NT2/D1 (cell line): ENCODE measurements around the gene ZNF543.
"Not testable (repeated sequence)": the region's sequence is repeated elsewhere in the genome, so short reads cannot be mapped to it uniquely, and the experiment has no call there.

ENCODE experiments used
- DNase-seq: peaks from one replicate; pipeline ENCODE4 v3.0.0-alpha.2; 2011; ENCODE audit warnings: low read depth, low spot score
- H3K27me3 ChIP-seq: 2 replicates; pipeline ENCODE4 v1.6.0; 2011; ENCODE audit warnings: mild to moderate bottlenecking; ENCODE audit not compliant: insufficient read length, insufficient read depth
- H3K36me3 ChIP-seq: 2 replicates; pipeline ENCODE4 v1.6.1; 2011; ENCODE audit warnings: mild to moderate bottlenecking, low read length, mixed read lengths; ENCODE audit not compliant: insufficient read depth, insufficient read length
- H3K4me1 ChIP-seq: 2 replicates; pipeline ENCODE4 v1.5.1; 2011; ENCODE audit not compliant: insufficient read depth, insufficient read length
- H3K4me3 ChIP-seq: 2 replicates; pipeline ENCODE4 v1.5.1; 2011; ENCODE audit warnings: low read depth; ENCODE audit not compliant: insufficient read length
- H3K9ac ChIP-seq: 2 replicates; pipeline ENCODE4 v1.6.0; 2011; ENCODE audit warnings: low read depth; ENCODE audit not compliant: insufficient read length
- H3K9me3 ChIP-seq: 2 replicates; pipeline ENCODE4 v1.5.1; 2011; ENCODE audit warnings: mild to moderate bottlenecking, low read length; ENCODE audit not compliant: insufficient read depth
- SUZ12 ChIP-seq: IDR thresholded peaks from 2 replicates; pipeline ENCODE4 v1.6.1; 2011; ENCODE audit not compliant: insufficient read length, insufficient read depth; ENCODE audit errors: extremely low read depth
- YY1 ChIP-seq: IDR thresholded peaks from 2 replicates; pipeline ENCODE4 v1.6.1; 2011; ENCODE audit not compliant: insufficient read length, insufficient read depth
- ZNF274 ChIP-seq: IDR thresholded peaks from 2 replicates; pipeline ENCODE4 v1.6.1; 2011; ENCODE audit warnings: mild to moderate bottlenecking, low read depth, low read length

The ZNF543 gene

GRCh38 chr19:57320180-57321084 is at the start of gene ZNF543:
ZNF543 (plus strand) TSS chr19:57320472; CDS start chr19:57320854, 382 bp downstream.
- Histone ChIP-seq H3K36me3 (peaks cover 28% of the 10 kb centered on the region), H3K4me1 (peaks cover 2% of the 10 kb centered on the region), H3K9me3 (no peaks in the 10 kb centered on the region), H3K4me3 (peak within 1 kb of the TSS; percentile 79), H3K9ac (peak within 1 kb of the TSS; percentile 78), H3K27me3 (no peaks in the 10 kb centered on the region)
- DNase-seq, result peak; percentile 92
- TF ChIP-seq YY1, result no peak
- TF ChIP-seq SUZ12, result no peak
- no peak for TF ChIP-seq ZNF274

- TF ChIP-seq ZNF274, result no peak
- TF ChIP-seq YY1, result no peak
- no peak for TF ChIP-seq SUZ12
- Histone ChIP-seq H3K27me3 (no peaks in the 10 kb centered on the region), H3K9ac (no peak overlapping the region), H3K4me1 (no peaks in the 10 kb centered on the region), H3K9me3 (no peaks in the 10 kb centered on the region), H3K4me3 (no peak overlapping the region), H3K36me3 (no peaks in the 10 kb centered on the region)
- no peak for DNase-seq
Measured at GRCh38 chr19:57271280-57271679, 49.0 kb upstream of the ZNF543 start.

- H3K9me3 ChIP-seq, result no peaks in the 10 kb centered on the region
- no peaks in the 10 kb centered on the region for H3K27me3 ChIP-seq
- H3K4me3 ChIP-seq, result no peak overlapping the region
- DNase-seq, result no peak
- no peak for TF ChIP-seq SUZ12
- no peak for TF ChIP-seq YY1
- no peak for TF ChIP-seq ZNF274
- no peaks in the 10 kb centered on the region for H3K4me1 ChIP-seq
- H3K36me3 ChIP-seq, result no peaks in the 10 kb centered on the region
- H3K9ac ChIP-seq, result no peak overlapping the region
Measured at GRCh38 chr19:57273014-57273413, 47.3 kb upstream of the ZNF543 start.

- Histone ChIP-seq H3K27me3 (no peaks in the 10 kb centered on the region), H3K36me3 (peaks cover 4% of the 10 kb centered on the region), H3K4me1 (no peaks in the 10 kb centered on the region), H3K4me3 (no peak overlapping the region), H3K9me3 (no peaks in the 10 kb centered on the region), H3K9ac (no peak overlapping the region)
- no peak for TF ChIP-seq ZNF274
- TF ChIP-seq YY1, result no peak
- TF ChIP-seq SUZ12, result no peak
- DNase-seq, result no peak
Measured at GRCh38 chr19:57276430-57276829, 43.8 kb upstream of the ZNF543 start.

GRCh38 chr19:57278481-57278880 is 41.8 kb upstream of the ZNF543 start:
- DNase-seq, H3K4me3 ChIP-seq, H3K9ac ChIP-seq, H3K27me3 ChIP-seq, H3K9me3 ChIP-seq, H3K4me1 ChIP-seq: not testable (repeated sequence)
- peaks cover 18% of the 10 kb centered on the region for H3K36me3 ChIP-seq

GRCh38 chr19:57279418-57280164 is 40.7 kb upstream of the ZNF543 start:
- Histone ChIP-seq H3K4me1 (no peaks in the 10 kb centered on the region), H3K36me3 (peaks cover 28% of the 10 kb centered on the region), H3K9ac (peak overlapping the region; percentile 95), H3K27me3 (no peaks in the 10 kb centered on the region), H3K4me3 (peak overlapping the region; percentile 93), H3K9me3 (no peaks in the 10 kb centered on the region)
- peak; percentile 71 for DNase-seq
- TF ChIP-seq YY1, result no peak
- no peak for TF ChIP-seq ZNF274
- no peak for TF ChIP-seq SUZ12

GRCh38 chr19:57280165-57280961 is 39.9 kb upstream of the ZNF543 start, which contains the start of gene ZNF460:
ZNF460 (plus strand) TSS chr19:57280485; CDS start chr19:57280807, 322 bp downstream.
- Histone ChIP-seq H3K36me3 (peaks cover 35% of the 10 kb centered on the region), H3K9me3 (no peaks in the 10 kb centered on the region), H3K9ac (peak within 1 kb of the TSS; percentile 95), H3K27me3 (no peaks in the 10 kb centered on the region), H3K4me3 (peak within 1 kb of the TSS; percentile 93), H3K4me1 (no peaks in the 10 kb centered on the region)
- DNase-seq, result peak; percentile 93
- TF ChIP-seq YY1 (no peak), ZNF274 (no peak), SUZ12 (no peak)
